ENCODE data around the gene PNLIPRP3. TPM values are rescaled to one million over a fixed set of nuclear protein-coding genes. Genes with fewer than 3 reads are reported as not detected.

Gene PNLIPRP3
- total RNA-seq, 2 experiments from 2014 or later: not detected

DNA sequence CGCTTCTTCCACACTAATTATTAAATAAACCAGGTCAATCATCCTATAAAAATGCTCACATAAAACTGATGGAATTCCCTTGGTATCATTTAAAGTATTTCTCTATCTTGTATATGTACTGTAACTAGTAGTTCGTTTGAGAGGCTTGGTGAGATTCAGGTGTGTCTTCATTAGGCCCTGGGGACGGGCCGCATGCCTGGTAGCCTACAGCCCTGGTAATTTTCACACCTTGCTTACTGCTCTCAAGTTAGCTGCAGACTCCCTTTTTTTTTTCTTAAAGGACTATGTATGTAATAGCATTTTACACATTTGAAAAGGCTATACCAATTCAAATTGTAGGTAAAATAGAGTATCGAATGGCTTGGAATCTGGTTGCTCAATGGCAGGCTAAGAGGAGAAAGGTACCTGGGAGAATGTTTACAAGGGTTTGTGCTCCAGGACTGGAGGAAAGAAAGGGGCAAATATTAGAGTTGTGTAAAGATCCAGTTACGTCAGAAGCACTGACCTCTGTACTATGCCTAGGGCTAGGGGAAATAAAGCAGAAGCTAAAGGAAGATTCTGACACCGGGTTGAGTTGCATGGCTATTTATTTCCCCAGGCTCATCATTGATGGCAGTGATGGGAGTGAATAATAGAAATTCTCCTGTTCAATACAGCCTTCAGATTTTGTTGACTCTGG is 59.3 kb downstream of the PNLIPRP3 start:
- intact Hi-C loops (cut with DNase I, micrococcal nuclease): no loop called here
- ATAC-seq (ENCODE audit: poor library complexity): no peak
- POLR2A ChIA-PET: no interaction called here
- CTCF ChIA-PET: no interaction called here
- no peaks in the 10 kb centered on the region for H3K36me3 Mint-ChIP-seq (ENCODE audit: low read depth)
- H3K36me3 ChIP-seq (ENCODE audit: insufficient read depth, low read length): no peaks in the 10 kb centered on the region
- DNase-seq: no peak
- no peaks in the 10 kb centered on the region for H3K27me3 ChIP-seq (ENCODE audit: control insufficient read depth in 1 of 2, insufficient read depth in 2 of 2, low read length in 2 of 2)
- no peak overlapping the region for H3K4me3 ChIP-seq (ENCODE audit: low read length)
- H3K27ac ChIP-seq (ENCODE audit: low read depth in 1 of 2, low read length in 2 of 2): no peak overlapping the region
- no peaks in the 10 kb centered on the region for H3K4me1 Mint-ChIP-seq (ENCODE audit: low read depth)
- no peak overlapping the region for H3K27ac Mint-ChIP-seq
- TF ChIP-seq, protein P1, sequence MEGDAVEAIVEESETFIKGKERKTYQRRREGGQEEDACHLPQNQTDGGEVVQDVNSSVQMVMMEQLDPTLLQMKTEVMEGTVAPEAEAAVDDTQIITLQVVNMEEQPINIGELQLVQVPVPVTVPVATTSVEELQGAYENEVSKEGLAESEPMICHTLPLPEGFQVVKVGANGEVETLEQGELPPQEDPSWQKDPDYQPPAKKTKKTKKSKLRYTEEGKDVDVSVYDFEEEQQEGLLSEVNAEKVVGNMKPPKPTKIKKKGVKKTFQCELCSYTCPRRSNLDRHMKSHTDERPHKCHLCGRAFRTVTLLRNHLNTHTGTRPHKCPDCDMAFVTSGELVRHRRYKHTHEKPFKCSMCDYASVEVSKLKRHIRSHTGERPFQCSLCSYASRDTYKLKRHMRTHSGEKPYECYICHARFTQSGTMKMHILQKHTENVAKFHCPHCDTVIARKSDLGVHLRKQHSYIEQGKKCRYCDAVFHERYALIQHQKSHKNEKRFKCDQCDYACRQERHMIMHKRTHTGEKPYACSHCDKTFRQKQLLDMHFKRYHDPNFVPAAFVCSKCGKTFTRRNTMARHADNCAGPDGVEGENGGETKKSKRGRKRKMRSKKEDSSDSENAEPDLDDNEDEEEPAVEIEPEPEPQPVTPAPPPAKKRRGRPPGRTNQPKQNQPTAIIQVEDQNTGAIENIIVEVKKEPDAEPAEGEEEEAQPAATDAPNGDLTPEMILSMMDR (IDR thresholded peaks at IDR 0.05): no peak
- H3K9me3 Mint-ChIP-seq: no peaks in the 10 kb centered on the region
- no peak overlapping the region for H3K4me3 Mint-ChIP-seq
- peaks cover 5% of the 10 kb centered on the region for H3K27me3 Mint-ChIP-seq
- no peaks in the 10 kb centered on the region for H3K9me3 ChIP-seq (ENCODE audit: control insufficient read depth in 1 of 2, insufficient read depth in 1 of 2, low read length in 2 of 2)
- no peaks in the 10 kb centered on the region for H3K4me1 ChIP-seq (ENCODE audit: insufficient read depth, low read length)

DNA sequence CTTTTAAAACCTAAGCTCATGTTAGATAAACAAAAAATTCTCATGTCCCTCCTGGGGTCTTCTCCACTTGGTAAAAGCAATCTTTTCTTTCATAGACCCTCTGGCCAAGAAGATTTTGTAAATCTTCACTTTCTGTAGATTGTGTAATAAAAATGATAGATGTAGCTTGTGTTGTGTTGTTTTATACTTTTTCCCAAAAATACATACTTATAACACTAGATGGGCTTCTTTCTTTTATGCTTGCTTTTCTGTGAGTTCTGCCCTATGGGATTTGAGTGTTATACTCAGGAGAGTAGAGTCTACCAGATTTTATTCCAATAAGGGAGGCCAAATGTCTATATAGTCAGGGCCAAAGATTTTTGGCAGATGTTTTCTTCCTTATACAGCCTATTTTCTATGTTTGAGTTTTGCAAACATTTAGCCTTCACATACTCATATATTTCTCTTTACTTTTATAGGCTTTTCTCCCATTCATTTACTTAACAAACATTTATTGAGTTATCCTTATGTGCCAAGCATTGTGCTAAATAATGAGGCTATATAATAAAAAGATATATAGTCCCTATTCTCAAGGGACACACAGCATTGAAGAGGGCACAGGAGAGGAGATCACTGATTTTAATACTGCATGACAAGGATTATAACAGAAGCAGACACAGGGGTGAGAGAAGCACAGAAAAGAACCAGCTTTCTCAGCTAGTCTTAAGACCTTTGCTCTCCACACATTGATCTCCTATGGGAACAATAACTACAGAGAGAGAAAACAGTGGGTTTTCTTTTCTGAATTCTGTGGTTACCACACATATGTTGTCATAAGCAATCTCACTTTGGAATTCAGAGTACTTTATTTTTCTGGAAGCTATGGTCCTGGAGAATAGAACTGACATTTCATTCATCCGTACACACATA is 60.1 kb downstream of the PNLIPRP3 start:
- intact Hi-C loops (cut with DNase I, micrococcal nuclease): no loop called here
- DNase-seq (no peak), ATAC-seq (ENCODE audit: poor library complexity) (no peak)
- Histone ChIP-seq H3K9me3 (ENCODE audit: control insufficient read depth in 1 of 2, insufficient read depth in 1 of 2, low read length in 2 of 2) (no peaks in the 10 kb centered on the region), H3K27ac (ENCODE audit: low read depth in 1 of 2, low read length in 2 of 2) (no peak overlapping the region), H3K36me3 (ENCODE audit: insufficient read depth, low read length) (no peaks in the 10 kb centered on the region), H3K4me3 (ENCODE audit: low read length) (no peak overlapping the region), H3K4me1 (ENCODE audit: insufficient read depth, low read length) (no peaks in the 10 kb centered on the region), H3K27me3 (ENCODE audit: control insufficient read depth in 1 of 2, insufficient read depth in 2 of 2, low read length in 2 of 2) (no peaks in the 10 kb centered on the region)
- H3K4me3 Mint-ChIP-seq: no peak overlapping the region
- ChIA-PET POLR2A (no interaction called here), CTCF (no interaction called here)
- TF ChIP-seq, protein P1 (IDR thresholded peaks at IDR 0.05): no peak
- no peaks in the 10 kb centered on the region for H3K36me3 Mint-ChIP-seq (ENCODE audit: low read depth)
- no peaks in the 10 kb centered on the region for H3K27me3 Mint-ChIP-seq
- H3K27ac Mint-ChIP-seq: no peak overlapping the region
- no peaks in the 10 kb centered on the region for H3K4me1 Mint-ChIP-seq (ENCODE audit: low read depth)
- H3K9me3 Mint-ChIP-seq: no peaks in the 10 kb centered on the region

DNA sequence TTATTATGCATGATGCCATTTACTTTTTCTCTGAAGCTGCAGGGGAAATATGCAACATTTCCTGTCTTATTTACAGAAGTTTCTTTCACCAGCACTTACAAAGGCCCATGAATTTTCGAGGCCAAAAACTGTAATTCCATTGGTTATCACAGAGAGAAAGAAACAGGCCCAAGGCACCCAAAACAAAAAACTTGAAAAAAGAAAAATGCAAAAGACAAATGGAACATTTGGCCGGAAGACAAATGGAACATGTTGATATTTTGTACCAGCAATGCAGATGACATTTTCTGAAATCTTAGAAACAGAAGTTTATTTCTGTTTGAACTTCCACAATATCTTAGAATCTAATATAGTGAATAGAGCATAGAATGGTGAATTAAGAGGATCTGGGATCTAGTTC is 61.8 kb downstream of the PNLIPRP3 start:
- no peaks in the 10 kb centered on the region for H3K9me3 ChIP-seq (ENCODE audit: control insufficient read depth in 1 of 2, insufficient read depth in 1 of 2, low read length in 2 of 2)
- TF ChIP-seq, protein P1 (IDR thresholded peaks at IDR 0.05): no peak
- POLR2A ChIA-PET: no interaction called here
- Mint-ChIP-seq H3K27me3 (no peaks in the 10 kb centered on the region), H3K4me3 (no peak overlapping the region), H3K36me3 (ENCODE audit: low read depth) (no peaks in the 10 kb centered on the region), H3K27ac (no peak overlapping the region), H3K4me1 (ENCODE audit: low read depth) (no peaks in the 10 kb centered on the region), H3K9me3 (no peaks in the 10 kb centered on the region)
- H3K36me3 ChIP-seq (ENCODE audit: insufficient read depth, low read length): no peaks in the 10 kb centered on the region
- CTCF ChIA-PET: no interaction called here
- H3K27me3 ChIP-seq (ENCODE audit: control insufficient read depth in 1 of 2, insufficient read depth in 2 of 2, low read length in 2 of 2): no peaks in the 10 kb centered on the region
- intact Hi-C loops (cut with DNase I, micrococcal nuclease): no loop called here
- H3K27ac ChIP-seq (ENCODE audit: low read depth in 1 of 2, low read length in 2 of 2): no peak overlapping the region
- DNase-seq (no peak), ATAC-seq (ENCODE audit: poor library complexity) (no peak)
- H3K4me1 ChIP-seq (ENCODE audit: insufficient read depth, low read length): no peaks in the 10 kb centered on the region
- H3K4me3 ChIP-seq (ENCODE audit: low read length): no peak overlapping the region
